Smooth muscle cell (in vitro differentiated cells): Measurements from ENCODE around the gene CD207. TPM values are rescaled to one million over a fixed set of nuclear protein-coding genes. Genes with fewer than 3 reads are reported as not detected.

Source experiments
- DNase-seq: peaks from one replicate; lab custom pipeline; 2025; ENCODE audit not compliant: unreplicated experiment; lab: John Stamatoyannopoulos, UW
- H2AFZ ChIP-seq: fragments of 200-600 bp; sonication (generic); 2 replicates; pipeline ENCODE4 v1.6.0; 2016; ENCODE audit warnings: antibody characterized with exemption, low read depth, mild to moderate bottlenecking
- H3F3A ChIP-seq: fragments of 200-600 bp; sonication (generic); 2 replicates; pipeline ENCODE4 v1.6.0; 2017; ENCODE audit warnings: antibody characterized with exemption, low read depth
- H3K27ac ChIP-seq: fragments of 200-600 bp; sonication (generic); 2 replicates; pipeline ENCODE4 v1.5.1; 2016; ENCODE audit warnings: low read depth, mild to moderate bottlenecking
- H3K27me3 ChIP-seq: fragments of 200-600 bp; sonication (generic); 2 replicates; pipeline ENCODE4 v1.6.1; 2016; ENCODE audit warnings: low read depth, mild to moderate bottlenecking
- H3K36me3 ChIP-seq: fragments of 200-600 bp; sonication (generic); 2 replicates; pipeline ENCODE4 v1.5.1; 2016; ENCODE audit warnings: low read depth
- H3K4me1 ChIP-seq: fragments of 200-600 bp; sonication (generic); 2 replicates; pipeline ENCODE4 v1.5.1; 2016; ENCODE audit warnings: low read depth
- H3K4me2 ChIP-seq: fragments of 200-600 bp; sonication (generic); 2 replicates; pipeline ENCODE4 v1.6.0; 2016; ENCODE audit warnings: mild to moderate bottlenecking
- H3K4me3 ChIP-seq: fragments of 200-600 bp; sonication (generic); 2 replicates; pipeline ENCODE4 v1.5.1; 2016; ENCODE audit warnings: mild to moderate bottlenecking
- H3K79me2 ChIP-seq: fragments of 200-600 bp; sonication (generic); 2 replicates; pipeline ENCODE4 v1.6.0; 2016; ENCODE audit warnings: low read depth, mild to moderate bottlenecking
- H3K9ac ChIP-seq: fragments of 200-600 bp; sonication (generic); 2 replicates; pipeline ENCODE4 v1.6.0; 2016; ENCODE audit warnings: low read depth
- H3K9me3 ChIP-seq: fragments of 200-600 bp; sonication (generic); replicated peaks from 2 replicates; pipeline ENCODE4 v1.5.1; 2016; ENCODE audit warnings: low read depth
- H4K20me1 ChIP-seq: fragments of 200-600 bp; sonication (generic); 2 replicates; pipeline ENCODE4 v1.6.0; 2016; ENCODE audit warnings: low read depth
- WGBS: methylation state at CpG from one replicate; pipeline ENCODE4 v1.1.7; 2016; ENCODE audit warnings: low lambda C conversion rate; 5-methylcytosine and 5-hydroxymethylcytosine counted together
- polyA plus RNA-seq: library from polyadenylated mRNA; unstranded; fragments of >200 nt; fragmentation: Nextera tagmentation; extraction: Ambion mirVana; gene quantifications from 2 replicates; pipeline ENCODE4 v1.2.1, GENCODE V29; 2016
- total RNA-seq: library from RNA; depleted of rRNA; stranded (reverse); fragments of >200 nt; gene quantifications from 2 replicates; pipeline ENCODE4 v1.2.3, GENCODE V29; 2014
- TF ChIP-seq, protein P1 (sequence below): fragments of 200-600 bp; sonication (generic); IDR thresholded peaks from 2 replicates; pipeline ENCODE4 v1.5.1; 2017; ENCODE audit warnings: borderline replicate concordance, mild to moderate bottlenecking, antibody characterized with exemption; ENCODE audit not compliant: insufficient read depth, poor library complexity, severe bottlenecking

The CD207 gene
- total and polyA plus RNA-seq, 2 experiments from 2014 or later: not detected

DNA sequence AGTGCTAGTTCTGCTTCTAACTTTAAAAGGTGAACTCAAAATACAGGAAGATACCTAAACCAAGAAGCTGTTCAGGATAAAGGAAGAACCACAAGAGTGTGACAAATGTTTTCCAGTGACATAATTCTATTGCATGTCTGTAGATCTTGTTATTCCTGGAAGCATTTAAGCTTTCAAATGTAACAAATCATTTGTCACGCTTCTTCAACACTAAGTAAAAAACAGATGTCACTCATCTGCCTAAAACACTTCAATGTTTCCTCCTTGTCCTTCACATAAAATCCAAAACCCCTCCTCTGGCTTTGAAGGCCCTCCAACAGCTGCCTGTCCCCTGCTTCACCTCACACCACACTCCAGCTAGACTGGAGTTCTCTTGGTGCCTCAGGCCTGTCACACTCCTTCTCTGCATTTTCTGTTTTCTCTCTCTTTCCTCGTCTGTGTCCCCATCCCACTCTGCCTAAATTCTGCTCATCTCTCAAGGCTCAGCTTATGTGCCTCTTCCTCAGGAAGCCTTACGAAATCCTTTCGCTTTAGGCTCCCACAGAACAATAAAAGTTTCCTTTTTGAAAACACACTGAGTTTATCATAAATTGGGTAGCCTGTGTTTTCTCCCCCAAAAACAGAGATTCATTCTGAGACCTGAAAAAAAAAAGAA is 8.8 kb downstream of the CD207 start:
- H3K79me2 ChIP-seq: no peaks in the 10 kb centered on the region
- WGBS: 82% methylated on average over 4 of the region's 4 CpGs
- H3K4me2 ChIP-seq: no peak overlapping the region
- TF ChIP-seq, protein P1, sequence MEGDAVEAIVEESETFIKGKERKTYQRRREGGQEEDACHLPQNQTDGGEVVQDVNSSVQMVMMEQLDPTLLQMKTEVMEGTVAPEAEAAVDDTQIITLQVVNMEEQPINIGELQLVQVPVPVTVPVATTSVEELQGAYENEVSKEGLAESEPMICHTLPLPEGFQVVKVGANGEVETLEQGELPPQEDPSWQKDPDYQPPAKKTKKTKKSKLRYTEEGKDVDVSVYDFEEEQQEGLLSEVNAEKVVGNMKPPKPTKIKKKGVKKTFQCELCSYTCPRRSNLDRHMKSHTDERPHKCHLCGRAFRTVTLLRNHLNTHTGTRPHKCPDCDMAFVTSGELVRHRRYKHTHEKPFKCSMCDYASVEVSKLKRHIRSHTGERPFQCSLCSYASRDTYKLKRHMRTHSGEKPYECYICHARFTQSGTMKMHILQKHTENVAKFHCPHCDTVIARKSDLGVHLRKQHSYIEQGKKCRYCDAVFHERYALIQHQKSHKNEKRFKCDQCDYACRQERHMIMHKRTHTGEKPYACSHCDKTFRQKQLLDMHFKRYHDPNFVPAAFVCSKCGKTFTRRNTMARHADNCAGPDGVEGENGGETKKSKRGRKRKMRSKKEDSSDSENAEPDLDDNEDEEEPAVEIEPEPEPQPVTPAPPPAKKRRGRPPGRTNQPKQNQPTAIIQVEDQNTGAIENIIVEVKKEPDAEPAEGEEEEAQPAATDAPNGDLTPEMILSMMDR: no peak
- H2AFZ ChIP-seq: no peak overlapping the region
- no peaks in the 10 kb centered on the region for H4K20me1 ChIP-seq
- no peak overlapping the region for H3K9ac ChIP-seq
- DNase-seq: no peak
- peaks cover 12% of the 10 kb centered on the region for H3K27me3 ChIP-seq
- H3K4me1 ChIP-seq: no peaks in the 10 kb centered on the region
- no peak overlapping the region for H3K27ac ChIP-seq
- no peak overlapping the region for H3K4me3 ChIP-seq
- H3K36me3 ChIP-seq: no peaks in the 10 kb centered on the region
- H3F3A ChIP-seq: no peaks in the 10 kb centered on the region
- H3K9me3 ChIP-seq: no peaks in the 10 kb centered on the region

DNA sequence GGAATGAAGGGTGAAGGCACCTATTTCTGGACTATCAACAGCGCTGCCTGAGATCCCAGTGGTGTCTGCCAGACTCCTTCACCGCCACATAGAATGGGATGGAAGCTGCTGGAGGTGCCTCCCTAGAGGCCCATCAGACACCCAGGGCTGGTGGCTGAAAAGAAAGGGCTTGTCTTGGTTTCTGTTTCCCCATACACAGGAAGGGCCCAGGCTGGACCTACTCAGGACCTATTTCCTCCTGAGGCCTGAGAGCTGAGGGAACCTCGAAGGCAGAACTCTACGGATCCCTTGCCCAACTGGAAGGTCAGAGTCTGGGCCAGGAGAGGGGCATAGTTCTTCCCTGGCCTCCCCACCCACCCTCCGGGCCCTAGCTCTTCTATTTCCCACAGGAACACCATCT is 12.4 kb downstream of the CD207 start:
- Histone ChIP-seq H4K20me1 (no peaks in the 10 kb centered on the region), H3K36me3 (no peaks in the 10 kb centered on the region), H3K4me1 (no peaks in the 10 kb centered on the region), H3K27ac (no peak overlapping the region), H3K9ac (no peak overlapping the region), H3K27me3 (peaks cover 28% of the 10 kb centered on the region), H3K79me2 (no peaks in the 10 kb centered on the region), H3K9me3 (no peaks in the 10 kb centered on the region), H2AFZ (no peak overlapping the region), H3K4me3 (no peak overlapping the region), H3K4me2 (no peak overlapping the region), H3F3A (no peaks in the 10 kb centered on the region)
- 87% methylated on average over 5 of the region's 5 CpGs for WGBS
- TF ChIP-seq, protein P1: no peak
- DNase-seq: no peak

DNA sequence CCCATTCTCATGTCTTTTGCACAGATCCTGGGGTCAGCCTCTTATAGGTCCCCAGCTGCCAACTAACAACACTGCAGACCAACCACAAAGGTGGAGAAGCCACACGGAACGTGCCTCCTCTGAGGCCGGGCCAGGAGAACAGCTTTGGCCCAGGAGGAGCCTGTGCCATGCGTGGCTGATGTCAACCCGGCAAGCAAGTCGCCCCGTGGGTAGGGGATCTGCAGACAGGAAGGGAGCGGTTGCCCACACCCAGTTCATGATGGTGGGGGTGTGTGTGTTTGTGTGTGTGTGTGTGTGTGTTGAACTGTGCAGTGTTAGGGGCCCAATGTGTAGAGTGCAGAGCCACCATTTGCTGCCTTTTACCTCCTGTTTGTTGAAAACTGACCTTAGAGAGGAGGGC is 12.8 kb downstream of the CD207 start:
- TF ChIP-seq, protein P1: no peak
- no peak overlapping the region for H3K27ac ChIP-seq
- no peaks in the 10 kb centered on the region for H3K4me1 ChIP-seq
- 98% methylated on average over 8 of the region's 8 CpGs for WGBS
- DNase-seq: no peak
- H3K4me3 ChIP-seq: no peak overlapping the region
- peaks cover 29% of the 10 kb centered on the region for H3K27me3 ChIP-seq
- H2AFZ ChIP-seq: no peak overlapping the region
- H3F3A ChIP-seq: no peaks in the 10 kb centered on the region
- H3K36me3 ChIP-seq: no peaks in the 10 kb centered on the region
- no peak overlapping the region for H3K4me2 ChIP-seq
- no peaks in the 10 kb centered on the region for H3K9me3 ChIP-seq
- no peaks in the 10 kb centered on the region for H3K79me2 ChIP-seq
- H3K9ac ChIP-seq: no peak overlapping the region
- no peaks in the 10 kb centered on the region for H4K20me1 ChIP-seq

DNA sequence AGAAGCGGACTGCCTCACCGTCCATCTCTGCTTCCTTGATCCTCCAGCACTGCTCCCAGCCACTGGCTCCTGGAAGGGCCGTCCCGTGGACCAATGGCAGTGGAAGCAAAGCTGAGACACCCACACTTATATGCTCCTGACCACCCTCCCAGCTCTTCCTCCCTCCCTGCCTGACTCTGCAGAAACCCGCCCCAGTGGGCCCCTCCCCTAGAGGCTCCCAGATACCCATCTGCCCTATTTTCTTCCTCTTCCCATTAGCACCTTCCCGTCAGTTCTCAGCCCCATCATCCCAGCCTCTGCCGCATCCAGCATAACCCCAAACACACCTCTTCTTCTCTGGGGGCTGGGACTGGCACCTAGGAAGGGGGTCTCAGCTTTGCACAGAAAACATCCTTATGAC is 15.1 kb downstream of the CD207 start, which contains the start of gene CLEC4F:
Gene CLEC4F, minus strand, starts transcription at position 101 of the 400 bp plus-strand sequence. Its CDS starts 76 bp downstream, at position 25.
- TF ChIP-seq, protein P1: no peak
- Histone ChIP-seq H3K4me3 (no peak within 1 kb of the TSS), H3K36me3 (no peaks in the 10 kb centered on the region), H3K79me2 (no peaks in the 10 kb centered on the region), H3K27me3 (peaks cover 42% of the 10 kb centered on the region), H3K4me1 (no peaks in the 10 kb centered on the region), H3K9me3 (no peaks in the 10 kb centered on the region), H3K4me2 (no peak within 1 kb of the TSS), H3K9ac (no peak within 1 kb of the TSS), H3K27ac (no peak within 1 kb of the TSS), H4K20me1 (no peaks in the 10 kb centered on the region), H2AFZ (no peak within 1 kb of the TSS), H3F3A (no peaks in the 10 kb centered on the region)
- DNase-seq: no peak
- 58% methylated on average over 7 of the region's 7 CpGs for WGBS
